ENCODE results near the gene CCDC91.

GRCh38 chr12:28268608-28269229 is 78.5 kb downstream of the CCDC91 start:
- TF ChIP-seq CTCF (conservative IDR thresholded peaks at IDR 0.05; ENCODE audit: low read depth, low read length) (no peak), MXI1 (IDR thresholded peaks at IDR 0.05; ENCODE audit: borderline replicate concordance, low read depth, low read length) (no peak), CEBPB (IDR thresholded peaks at IDR 0.05; ENCODE audit: low read depth, low read length) (no peak), POLR2A (IDR thresholded peaks at IDR 0.05; ENCODE audit: low read depth, low read length) (no peak), RCOR1 (IDR thresholded peaks at IDR 0.05; ENCODE audit: insufficient replicate concordance, low read length) (no peak), BHLHE40 (IDR thresholded peaks at IDR 0.05; ENCODE audit: low read depth, low read length) (no peak), MAZ (IDR thresholded peaks at IDR 0.05; ENCODE audit: borderline replicate concordance, low read depth, low read length) (no peak)

All from IMR-90 (cell line).